ENCODE results near the gene GAST.

Gene GAST

GRCh38 chr17:41717408-41718286 lies 5.5 kb downstream of the GAST start:
- DNase-seq = no peak

DNA sequence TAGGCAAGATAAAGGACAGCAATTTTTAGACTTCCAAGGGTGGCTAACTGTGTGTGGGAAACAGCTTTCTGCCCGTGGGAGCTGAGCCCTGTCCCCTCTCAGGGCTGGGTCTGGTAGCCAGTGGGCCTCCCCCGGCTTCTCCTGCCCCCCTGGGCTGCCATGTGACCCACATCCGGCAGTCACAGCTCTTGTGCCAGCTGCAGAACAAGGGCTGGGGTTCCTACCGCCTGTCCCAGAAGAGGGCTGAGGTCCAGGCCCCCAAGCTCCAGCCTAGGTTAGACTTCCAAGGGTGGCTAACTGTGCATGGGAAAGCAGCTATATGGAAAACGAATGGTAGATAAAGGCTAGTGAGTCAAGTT lies 6.1 kb downstream of the GAST start:
- no peak for DNase-seq

- DNase-seq = no peak
These were observed 10.1 kb downstream of the GAST start for GRCh38 chr17:41722231-41722630.

GRCh38 chr17:41723801-41724475 lies 11.8 kb downstream of the GAST start:
- DNase-seq = no peak

DNA sequence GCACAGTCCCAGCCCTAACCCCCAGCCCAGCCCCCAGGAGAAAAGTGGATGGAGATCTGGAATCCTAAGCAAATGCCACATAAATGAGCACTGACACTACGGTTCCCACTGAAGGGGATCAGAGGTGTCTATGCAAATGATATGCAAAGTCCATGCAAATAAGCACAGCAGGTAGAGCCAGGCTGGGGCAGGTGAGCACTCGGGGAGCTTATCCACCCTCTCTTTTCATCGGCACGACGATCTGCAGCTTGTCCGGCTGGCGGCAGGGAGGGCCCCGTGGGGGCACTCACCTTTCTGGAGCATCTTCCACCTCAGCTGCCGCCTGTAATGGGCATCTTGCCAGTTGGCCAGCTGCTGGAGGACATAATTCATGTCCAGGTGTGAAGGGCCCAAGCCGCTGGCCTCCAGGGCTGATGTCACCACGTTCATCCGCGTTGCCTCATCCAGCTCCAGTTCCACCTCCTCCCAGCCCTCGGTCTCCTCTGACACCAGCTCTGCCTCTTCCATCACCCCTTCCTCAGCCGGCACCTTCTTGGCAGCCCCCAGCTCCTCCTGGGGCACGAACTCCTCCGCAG lies 12.4 kb downstream of the GAST start:
- DNase-seq = no peak

DNA sequence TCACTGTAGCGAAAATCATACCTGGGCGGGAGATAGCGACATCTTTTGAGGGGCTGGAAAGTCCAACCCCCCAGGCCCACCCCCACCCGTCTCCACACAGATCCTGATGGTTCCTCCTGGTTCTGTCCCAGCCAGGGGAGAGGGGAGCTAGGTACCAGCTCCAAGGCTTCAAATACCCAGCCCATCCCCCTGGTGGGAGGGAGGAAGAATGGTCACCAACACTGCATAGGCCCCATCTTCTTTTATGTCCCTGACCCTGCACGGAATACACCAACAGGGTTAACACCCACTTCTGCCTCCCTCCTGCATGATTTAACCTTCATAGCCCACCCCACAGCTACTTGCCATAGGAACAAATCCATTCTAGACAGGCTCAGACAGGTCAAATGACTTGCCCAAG lies 13.0 kb downstream of the GAST start:
- DNase-seq = no peak

GRCh38 chr17:41728056-41728455 lies 15.9 kb downstream of the GAST start:
- DNase-seq = no peak

DNA sequence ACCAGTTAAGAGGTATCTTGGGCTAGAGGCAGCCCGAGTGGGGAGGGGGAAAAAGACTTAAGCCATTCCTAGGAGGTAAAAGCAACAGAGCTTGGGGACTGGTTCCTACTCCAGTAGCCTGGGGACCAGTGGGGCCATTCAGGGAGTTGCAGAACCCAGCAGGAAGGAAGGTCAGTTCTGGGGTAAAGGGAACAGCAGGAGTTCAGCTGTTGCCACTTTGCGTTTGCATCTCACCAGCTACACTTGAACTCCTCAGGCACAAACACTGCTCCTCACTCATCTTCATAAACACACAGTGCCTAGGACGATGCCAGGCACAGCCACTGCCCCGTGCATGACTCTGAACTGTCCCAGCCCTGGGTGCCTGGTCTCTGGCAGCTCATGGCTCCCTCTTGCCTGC lies 18.3 kb downstream of the GAST start:
- no peak for DNase-seq

GRCh38 chr17:41731836-41732235 lies 19.7 kb downstream of the GAST start:
- DNase-seq = no peak

DNA sequence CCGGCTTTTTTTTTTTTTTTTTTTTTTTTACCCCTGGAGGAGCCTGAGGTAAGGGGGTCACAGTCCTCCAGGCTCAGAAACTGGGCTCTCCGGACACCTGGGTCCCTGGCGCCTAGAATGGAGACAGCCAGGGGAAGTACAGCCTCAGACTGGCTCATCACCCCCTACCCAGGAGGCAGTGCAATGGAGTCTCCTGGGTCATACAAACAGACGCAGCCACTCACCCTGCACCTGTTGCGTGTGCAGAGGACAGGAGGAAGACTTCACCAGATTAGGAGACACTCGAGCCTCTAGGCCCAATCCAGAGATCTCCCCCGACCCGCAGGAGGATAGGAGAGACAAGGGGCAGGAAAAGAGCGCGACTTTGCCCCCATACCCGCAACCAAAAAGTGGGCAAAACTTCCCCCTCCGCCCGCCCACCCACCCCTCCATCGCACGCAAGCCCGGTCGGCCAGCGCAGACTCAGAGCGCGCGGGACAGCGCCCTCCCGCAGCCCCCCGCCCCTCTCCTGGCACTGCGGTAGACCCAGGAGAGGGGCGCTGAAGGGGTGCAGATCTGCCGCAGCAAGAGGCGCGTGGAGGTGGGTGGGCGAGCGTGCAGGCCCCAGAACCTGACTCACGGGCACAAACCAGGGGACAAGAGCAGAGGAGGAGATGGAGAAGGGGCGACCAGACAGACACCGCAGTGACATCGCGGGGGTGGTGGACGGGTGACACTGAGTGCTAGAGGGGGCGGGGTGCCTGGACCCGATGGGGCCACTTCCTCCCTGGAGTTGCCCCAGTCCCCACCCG lies 21.4 kb downstream of the GAST start:
- no peak for DNase-seq

DNA sequence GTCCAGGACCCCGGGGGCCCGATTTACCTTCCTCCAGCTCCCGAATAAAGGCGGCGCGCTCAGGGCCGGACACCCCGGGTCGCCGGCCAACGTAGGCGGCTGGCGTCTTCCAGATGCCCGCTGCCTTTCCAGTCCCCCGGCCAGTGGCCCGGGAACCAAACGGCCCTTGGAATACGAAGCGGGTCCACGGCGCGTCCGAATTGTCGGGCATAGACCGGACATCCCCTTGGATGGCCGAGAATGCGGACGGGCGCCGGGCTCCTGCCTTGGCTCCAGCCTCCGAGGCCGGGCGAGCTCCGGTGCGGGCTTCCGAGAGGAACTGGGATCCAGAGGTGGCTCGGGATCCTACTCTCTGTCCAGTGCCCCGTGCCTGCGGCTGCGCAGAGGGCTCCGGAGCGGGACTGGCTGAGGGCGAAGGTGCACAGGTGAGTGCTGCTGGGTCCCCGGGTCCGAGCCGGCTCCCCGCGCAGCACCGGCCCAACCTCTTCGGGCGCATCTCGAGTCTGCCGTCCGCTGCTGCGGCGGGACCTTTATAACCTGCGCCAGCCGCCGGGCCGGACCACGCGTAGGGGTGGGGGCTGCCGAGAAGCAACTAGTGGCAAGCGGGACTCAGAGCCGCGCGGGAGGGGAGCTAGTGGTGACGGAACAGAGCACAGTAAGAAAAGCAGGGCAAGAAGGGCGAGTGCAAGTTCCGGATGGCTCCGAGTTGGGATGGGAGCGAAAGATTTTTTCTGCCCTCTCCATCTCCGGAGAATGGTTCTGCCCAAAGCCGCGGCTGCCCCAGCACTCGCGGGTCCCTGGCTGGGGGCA lies 22.2 kb downstream of the GAST start, which contains the start of gene HAP1:
Gene HAP1, minus strand, starts transcription at position 505 of the 810 bp plus-strand sequence. Its CDS starts 9 bp downstream, at position 496.
- DNase-seq = no peak

GRCh38 chr17:41734949-41735313 lies 22.8 kb downstream of the GAST start:
- no peak for DNase-seq

DNA sequence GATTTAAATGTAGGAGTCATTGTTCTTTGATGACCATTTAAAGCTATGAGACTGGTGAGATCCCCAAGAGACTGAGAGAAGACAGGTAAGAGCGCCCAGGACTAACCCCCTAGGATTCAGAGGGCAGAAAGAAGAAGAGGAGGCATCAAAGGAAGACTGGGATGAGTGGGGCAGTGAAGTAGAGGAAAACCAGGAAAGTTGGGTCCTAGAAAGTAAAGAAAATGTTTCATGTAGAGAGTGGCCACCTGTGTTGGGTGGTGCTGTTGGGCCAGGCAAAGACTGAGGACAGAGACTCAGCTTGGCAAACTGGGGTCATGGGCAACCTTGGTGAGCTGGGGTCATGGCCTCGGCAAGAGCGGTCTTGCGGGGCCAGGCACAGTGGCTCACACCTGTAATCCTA lies 23.6 kb downstream of the GAST start:
- DNase-seq = no peak

DNA sequence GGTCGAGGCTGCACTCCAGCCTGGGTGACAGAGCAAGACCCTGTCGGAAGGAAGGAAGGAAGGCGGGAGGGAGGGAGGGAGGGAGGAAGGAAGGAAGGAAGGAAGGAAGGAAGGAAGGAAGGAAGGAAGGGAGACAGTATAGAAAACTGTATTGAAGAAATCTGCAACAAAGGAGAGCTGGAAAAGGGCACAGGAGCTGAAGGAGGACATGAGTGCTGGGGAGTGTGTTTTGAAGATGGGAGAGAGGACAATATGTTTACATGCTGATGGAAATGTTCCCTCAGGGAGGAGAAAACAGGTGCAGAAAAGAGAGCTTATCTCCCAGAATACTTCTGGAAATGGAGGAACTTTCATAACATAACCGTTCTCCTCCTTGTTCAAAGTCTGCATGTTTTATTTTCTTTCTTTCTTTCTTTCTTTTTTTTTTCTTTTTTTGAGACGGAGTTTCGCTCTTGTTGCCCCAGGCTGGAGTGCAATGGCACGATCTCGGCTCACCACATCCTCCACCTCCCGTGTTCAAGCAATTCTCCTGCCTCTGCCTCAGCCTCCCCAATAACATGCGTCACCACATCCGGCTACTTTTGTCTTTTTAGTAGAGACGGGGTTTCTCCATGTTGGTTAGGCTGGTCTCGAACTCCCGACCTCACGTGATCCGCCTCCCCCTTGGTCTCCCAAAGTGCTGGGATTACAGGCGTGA lies 25.0 kb downstream of the GAST start:
- no peak for DNase-seq

- no peak for DNase-seq
These were observed 25.5 kb downstream of the GAST start for GRCh38 chr17:41737680-41738023.

- DNase-seq = peak; percentile 80
These were observed 26.1 kb downstream of the GAST start for GRCh38 chr17:41738077-41738800.

DNA sequence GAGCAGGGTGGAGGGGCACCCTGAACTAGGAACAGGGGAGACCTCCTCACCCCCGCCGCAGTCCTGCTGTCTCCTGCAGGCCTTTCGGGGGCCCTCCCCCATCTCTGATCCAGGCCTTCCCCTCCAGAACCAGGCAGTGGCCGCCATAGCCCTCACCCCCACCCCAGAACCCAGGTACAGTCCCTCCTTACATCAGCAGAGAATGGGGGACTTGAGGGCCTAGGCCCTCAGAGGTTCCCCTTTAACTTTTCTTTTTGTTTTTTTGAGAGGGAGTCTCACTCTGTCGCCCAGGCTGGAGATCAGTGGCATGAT lies 26.6 kb downstream of the GAST start:
- DNase-seq = no peak

- DNase-seq = no peak
These were observed 27.7 kb downstream of the GAST start for GRCh38 chr17:41739661-41740352.

DNA sequence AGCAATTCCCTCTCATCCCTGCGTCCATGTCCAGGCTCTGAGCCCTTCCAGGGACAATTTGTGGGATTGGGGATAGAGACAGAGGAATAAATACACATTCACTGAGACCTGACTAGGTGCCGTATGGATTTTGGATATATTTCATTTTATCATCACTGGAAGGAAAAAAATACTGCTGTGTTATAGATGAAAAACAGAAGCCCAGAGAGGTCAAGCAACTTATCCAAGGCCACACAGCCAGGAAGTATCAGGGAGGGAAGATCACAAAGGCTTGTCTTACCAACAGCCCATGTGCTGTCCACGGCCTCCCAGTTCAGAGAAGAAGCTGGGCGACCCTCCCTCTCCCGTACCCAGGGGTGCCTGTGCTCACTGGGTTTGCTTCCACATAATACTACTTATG lies 28.4 kb downstream of the GAST start:
- DNase-seq = no peak

DNA sequence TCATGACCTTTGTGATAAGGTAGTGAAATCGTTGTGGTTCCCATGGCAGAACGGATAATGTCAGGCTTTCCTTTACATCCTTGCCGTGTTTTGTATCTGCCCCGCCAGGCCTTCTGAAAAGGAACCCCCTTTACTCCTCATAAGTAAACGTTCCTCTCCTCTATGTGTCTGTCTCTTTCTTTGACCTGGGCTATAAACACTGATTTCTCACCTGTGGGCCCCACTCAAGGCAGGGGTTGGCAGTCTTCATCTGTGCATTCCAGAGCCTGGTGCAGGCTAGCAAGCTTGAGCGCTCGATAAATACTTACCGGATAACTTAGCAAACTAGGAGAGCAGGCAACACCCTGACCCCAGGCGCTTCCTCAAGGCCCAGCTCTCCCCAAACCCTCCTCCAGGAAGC lies 29.6 kb downstream of the GAST start:
- DNase-seq = no peak

- DNase-seq = no peak
These were observed 36.1 kb downstream of the GAST start for GRCh38 chr17:41748275-41748674.
